GM10847 (cell line): ENCODE data around the gene CAPN1.

ENCODE experiments used
- POLR2A ChIP-seq: IDR thresholded peaks from 2 replicates; pipeline ENCODE4 v1.6.1; 2011; ENCODE audit not compliant: insufficient read length; ENCODE audit errors: extremely low read depth

CAPN1 gene

GRCh38 chr11:65207918-65208784 is 26.4 kb downstream of the CAPN1 start:
- TF ChIP-seq POLR2A: no peak

GRCh38 chr11:65208785-65209710 is 27.3 kb downstream of the CAPN1 start:
- no peak for TF ChIP-seq POLR2A

- TF ChIP-seq POLR2A: no peak
Observed at GRCh38 chr11:65209711-65210360, 28.1 kb downstream of the CAPN1 start.

GRCh38 chr11:65210361-65210731 is 28.6 kb downstream of the CAPN1 start:
- no peak for TF ChIP-seq POLR2A

GRCh38 chr11:65210748-65211147 is 29.0 kb downstream of the CAPN1 start:
- no peak for TF ChIP-seq POLR2A

GRCh38 chr11:65211293-65212105 is 29.8 kb downstream of the CAPN1 start:
- TF ChIP-seq POLR2A: no peak

- no peak for TF ChIP-seq POLR2A
Observed at GRCh38 chr11:65212226-65212801, 30.6 kb downstream of the CAPN1 start.

- TF ChIP-seq POLR2A: no peak
Observed at GRCh38 chr11:65213322-65214211, 31.8 kb downstream of the CAPN1 start.

- no peak for TF ChIP-seq POLR2A
Observed at GRCh38 chr11:65214212-65214845, 32.6 kb downstream of the CAPN1 start.

- TF ChIP-seq POLR2A: no peak
Observed at GRCh38 chr11:65215441-65216076, 33.8 kb downstream of the CAPN1 start.

- TF ChIP-seq POLR2A: no peak
Observed at GRCh38 chr11:65216830-65217229, 35.1 kb downstream of the CAPN1 start.
